HL-60 (cell line): ENCODE measurements around the gene PAPOLG.

ENCODE experiments used
- CTCF ChIP-seq: IDR thresholded peaks from one replicate; pipeline ENCODE4 v1.5.1; 2011; ENCODE audit warnings: low read length, control low read depth, inconsistent platforms; ENCODE audit not compliant: insufficient read depth
- GABPA ChIP-seq: IDR thresholded peaks from 2 replicates; pipeline ENCODE4 v1.6.1; 2012; ENCODE audit warnings: low read depth
- POLR2AphosphoS5 ChIP-seq: IDR thresholded peaks from 2 replicates; pipeline ENCODE4 v1.6.1; 2012; ENCODE audit warnings: low read depth

GRCh38 chr2:60756097-60757087 is at the start of gene PAPOLG:
- no peak for TF ChIP-seq CTCF
- TF ChIP-seq POLR2AphosphoS5: peak; percentile 89
- TF ChIP-seq GABPA: no peak
